Retinal pigment epithelial cell (primary cell): ENCODE measurements around the gene ASB1.

ENCODE experiments used
- DNase-seq: peaks from one replicate; pipeline ENCODE4 v3.0.0-alpha.2; 2010; ENCODE audit warnings: low read depth
- H3K4me3 ChIP-seq: 2 replicates; pipeline ENCODE4 v1.5.1; 2011; ENCODE audit warnings: mild to moderate bottlenecking, low read length, control low read depth, moderate library complexity
- TF ChIP-seq, protein P1 (sequence below): conservative IDR thresholded peaks from 2 replicates; pipeline ENCODE4 v1.5.1; 2011; ENCODE audit warnings: low read depth, low read length, control low read depth, inconsistent platforms

The ASB1 gene, protein sequence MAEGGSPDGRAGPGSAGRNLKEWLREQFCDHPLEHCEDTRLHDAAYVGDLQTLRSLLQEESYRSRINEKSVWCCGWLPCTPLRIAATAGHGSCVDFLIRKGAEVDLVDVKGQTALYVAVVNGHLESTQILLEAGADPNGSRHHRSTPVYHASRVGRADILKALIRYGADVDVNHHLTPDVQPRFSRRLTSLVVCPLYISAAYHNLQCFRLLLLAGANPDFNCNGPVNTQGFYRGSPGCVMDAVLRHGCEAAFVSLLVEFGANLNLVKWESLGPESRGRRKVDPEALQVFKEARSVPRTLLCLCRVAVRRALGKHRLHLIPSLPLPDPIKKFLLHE

GRCh38 chr2:238426568-238427434 lies at the start of gene ASB1:
Gene ASB1 (plus strand): TSS chr2:238426927. CDS start chr2:238427071, 144 bp downstream.
- TF ChIP-seq, protein P1, sequence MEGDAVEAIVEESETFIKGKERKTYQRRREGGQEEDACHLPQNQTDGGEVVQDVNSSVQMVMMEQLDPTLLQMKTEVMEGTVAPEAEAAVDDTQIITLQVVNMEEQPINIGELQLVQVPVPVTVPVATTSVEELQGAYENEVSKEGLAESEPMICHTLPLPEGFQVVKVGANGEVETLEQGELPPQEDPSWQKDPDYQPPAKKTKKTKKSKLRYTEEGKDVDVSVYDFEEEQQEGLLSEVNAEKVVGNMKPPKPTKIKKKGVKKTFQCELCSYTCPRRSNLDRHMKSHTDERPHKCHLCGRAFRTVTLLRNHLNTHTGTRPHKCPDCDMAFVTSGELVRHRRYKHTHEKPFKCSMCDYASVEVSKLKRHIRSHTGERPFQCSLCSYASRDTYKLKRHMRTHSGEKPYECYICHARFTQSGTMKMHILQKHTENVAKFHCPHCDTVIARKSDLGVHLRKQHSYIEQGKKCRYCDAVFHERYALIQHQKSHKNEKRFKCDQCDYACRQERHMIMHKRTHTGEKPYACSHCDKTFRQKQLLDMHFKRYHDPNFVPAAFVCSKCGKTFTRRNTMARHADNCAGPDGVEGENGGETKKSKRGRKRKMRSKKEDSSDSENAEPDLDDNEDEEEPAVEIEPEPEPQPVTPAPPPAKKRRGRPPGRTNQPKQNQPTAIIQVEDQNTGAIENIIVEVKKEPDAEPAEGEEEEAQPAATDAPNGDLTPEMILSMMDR: no peak

DNA sequence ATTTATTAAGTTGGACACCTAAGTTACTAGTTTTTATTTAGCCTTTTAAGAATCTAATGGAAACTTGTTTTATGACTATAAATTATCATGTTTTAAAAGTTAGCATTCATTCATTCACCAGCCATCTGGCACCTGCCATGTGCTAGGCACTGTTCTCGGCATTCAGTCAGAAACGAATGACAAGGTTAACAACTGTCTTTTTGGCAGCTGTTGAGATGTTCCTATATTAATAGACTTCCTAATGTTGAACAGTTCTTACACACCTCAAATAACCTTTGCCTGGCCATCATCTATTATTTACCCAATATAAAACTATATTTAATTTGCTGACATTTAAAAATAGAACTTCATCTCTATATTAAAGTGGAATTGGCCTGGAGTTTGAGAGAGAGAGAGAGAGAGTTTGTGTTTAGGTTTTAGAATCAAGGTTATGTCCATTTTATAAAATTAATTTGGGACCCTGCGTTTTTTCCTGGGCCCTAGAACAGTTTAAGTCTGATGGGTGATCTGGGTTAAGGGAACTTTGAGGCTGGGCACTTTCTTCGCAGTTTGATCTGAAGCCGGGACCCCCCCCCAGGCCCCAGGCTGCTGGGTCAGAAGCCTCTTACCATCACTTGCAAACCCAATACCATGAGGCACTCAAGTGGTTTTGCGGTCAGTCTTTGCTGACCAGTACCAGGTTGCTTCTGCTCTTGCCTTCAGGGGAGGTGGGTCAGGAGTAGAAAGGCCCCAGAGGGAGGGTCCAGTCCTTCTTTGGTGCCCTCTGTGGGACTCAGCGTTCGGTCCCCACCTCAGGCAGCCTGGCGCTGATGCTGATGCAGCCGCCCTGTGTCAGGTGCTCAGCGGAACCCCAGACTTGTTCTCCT lies 48.3 kb upstream of the ASB1 start:
- TF ChIP-seq, protein P1: no peak
- H3K4me3 ChIP-seq: no peak overlapping the region
- no peak for DNase-seq

More at GRCh38 chr2:238426568-238427434, at the start of gene ASB1:
- DNase-seq: no peak
- peak within 1 kb of the TSS; percentile 87 for H3K4me3 ChIP-seq

DNA sequence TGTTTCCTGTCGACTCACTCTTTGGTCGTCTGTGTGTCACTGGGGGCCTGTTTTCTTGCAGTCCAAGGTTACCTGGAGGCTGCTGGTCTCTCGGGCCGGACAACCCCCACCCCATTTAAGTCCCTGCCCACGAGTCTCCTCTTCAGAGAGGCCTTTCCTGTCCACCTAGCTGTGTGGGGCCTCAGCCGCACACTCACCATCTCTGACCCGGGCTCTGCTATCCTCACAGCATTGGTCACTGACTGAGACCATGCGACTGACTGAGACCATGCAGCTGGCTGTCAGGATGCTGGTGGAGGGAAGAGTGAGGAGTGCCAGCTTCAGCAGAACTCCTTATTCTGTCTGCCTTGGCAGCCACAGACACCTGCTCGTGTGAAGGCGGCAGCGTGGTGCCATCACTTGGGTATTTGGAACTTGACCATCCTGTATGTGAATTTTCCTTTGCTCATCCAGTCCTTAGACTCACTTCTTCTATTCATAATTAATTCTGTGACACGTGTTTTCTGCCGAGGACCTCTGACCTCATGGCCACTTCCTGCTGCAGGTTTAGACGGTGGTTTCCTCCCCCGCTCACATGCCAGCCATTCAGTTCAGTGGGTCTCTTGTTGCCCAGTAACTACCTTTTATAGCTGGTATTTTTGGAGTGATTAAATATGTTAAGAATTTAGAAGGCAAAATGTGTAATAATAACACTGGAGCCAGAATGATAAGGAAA lies 47.5 kb upstream of the ASB1 start:
- peak; percentile 70 for DNase-seq
- TF ChIP-seq, protein P1: no peak
- H3K4me3 ChIP-seq: no peak overlapping the region

DNA sequence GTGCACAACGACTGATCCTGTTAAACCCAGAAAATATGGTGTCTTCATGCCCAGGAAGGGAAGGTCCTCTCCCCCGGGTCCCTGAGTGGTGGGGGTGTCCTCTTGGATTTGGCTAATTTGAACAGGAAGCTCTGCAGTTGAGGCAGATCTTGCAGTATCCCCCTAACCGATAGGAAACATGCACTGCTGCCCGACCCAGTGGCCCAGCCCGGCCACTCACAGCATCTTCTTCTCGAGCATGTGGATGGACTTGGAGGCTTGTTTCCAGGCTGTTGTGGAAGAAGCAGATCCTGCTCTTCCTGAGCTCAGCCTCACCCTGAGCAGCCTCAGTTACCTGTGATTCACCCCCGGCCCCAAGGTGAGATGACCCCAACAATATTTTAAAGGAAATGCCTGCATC lies 46.4 kb upstream of the ASB1 start:
- TF ChIP-seq, protein P1: no peak
- no peak for DNase-seq

DNA sequence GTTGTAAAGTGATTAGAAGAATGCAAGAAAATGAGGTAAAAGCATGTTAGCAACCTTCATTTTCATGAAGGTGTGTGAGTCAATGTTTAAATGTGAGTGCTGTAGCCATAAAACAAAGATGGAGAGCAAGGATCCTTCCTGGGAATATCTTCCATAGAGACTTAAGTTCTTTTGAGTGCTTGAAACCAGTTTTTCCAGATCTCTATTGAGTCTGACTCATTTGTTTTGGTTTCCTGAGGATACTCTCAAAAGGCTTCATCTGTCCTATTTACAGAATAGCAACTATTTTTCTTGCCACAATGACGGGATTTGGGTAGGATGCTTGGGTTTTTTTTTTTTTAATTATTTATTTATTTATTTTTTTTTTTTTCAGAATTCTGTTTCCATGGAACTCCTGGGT lies 45.9 kb upstream of the ASB1 start:
- DNase-seq: no peak
- TF ChIP-seq, protein P1: no peak
- no peak overlapping the region for H3K4me3 ChIP-seq

More for the DNA sequence above, 46.4 kb upstream of the ASB1 start:
- no peak overlapping the region for H3K4me3 ChIP-seq

GRCh38 chr2:238381341-238382115 lies 45.2 kb upstream of the ASB1 start:
- no peak overlapping the region for H3K4me3 ChIP-seq
- TF ChIP-seq, protein P1: no peak
- no peak for DNase-seq
